Neural cell (in vitro differentiated cells): ENCODE measurements around the gene PLXNA4. TPM values are rescaled to one million over a fixed set of nuclear protein-coding genes. Genes with fewer than 3 reads are reported as not detected.

ENCODE experiments used
- H2AFZ ChIP-seq: fragments of 200-600, 300-800 bp; sonication (generic), shearing (Covaris generic); 2 replicates; pipeline ENCODE4 v1.6.0; 2014; ENCODE audit warnings: low read depth, mild to moderate bottlenecking, antibody characterized with exemption, low read length, moderate library complexity
- H3F3A ChIP-seq: fragments of 200-600 bp; shearing (Covaris generic); 2 replicates; pipeline ENCODE4 v1.6.1; 2016; ENCODE audit warnings: mild to moderate bottlenecking, moderate library complexity, mixed read lengths, antibody characterized with exemption, low read length; ENCODE audit not compliant: insufficient read depth, poor library complexity, severe bottlenecking
- H3K27ac ChIP-seq: fragments of 200-600, 300-800 bp; sonication (generic), shearing (Covaris generic); 2 replicates; pipeline ENCODE4 v1.5.1; 2014; ENCODE audit warnings: mild to moderate bottlenecking, low read length, moderate library complexity
- H3K27me3 ChIP-seq: fragments of 300-800, 200-600 bp; sonication (generic), shearing (Covaris generic); 2 replicates; pipeline ENCODE4 v1.6.0; 2014; ENCODE audit warnings: mild to moderate bottlenecking, low read depth, low read length, moderate library complexity; ENCODE audit not compliant: insufficient read depth
- H3K36me3 ChIP-seq: fragments of 300-800, 200-600 bp; sonication (generic), shearing (Covaris generic); 2 replicates; pipeline ENCODE4 v1.5.1; 2014; ENCODE audit warnings: mild to moderate bottlenecking, antibody characterized with exemption, low read length, moderate library complexity; ENCODE audit not compliant: insufficient read depth
- H3K4me2 ChIP-seq: fragments of 300-800, 200-600 bp; sonication (generic), shearing (Covaris generic); 2 replicates; pipeline ENCODE4 v1.6.0; 2014; ENCODE audit warnings: mild to moderate bottlenecking, low read length
- H3K4me3 ChIP-seq: fragments of 300-800, 200-600 bp; sonication (generic), shearing (Covaris generic); 2 replicates; pipeline ENCODE4 v1.5.1; 2014; ENCODE audit warnings: mild to moderate bottlenecking, low read length, moderate library complexity
- H3K79me2 ChIP-seq: fragments of 200-600 bp; shearing (Covaris generic); replicated peaks from 2 replicates; pipeline ENCODE4 v1.6.0; 2014; ENCODE audit warnings: mild to moderate bottlenecking, low read length, moderate library complexity; ENCODE audit not compliant: insufficient read depth
- H3K9ac ChIP-seq: fragments of 300-800, 200-600 bp; sonication (generic), shearing (Covaris generic); 2 replicates; pipeline ENCODE4 v1.6.1; 2016; ENCODE audit warnings: mild to moderate bottlenecking, low read length, mixed read lengths
- H3K9me2 ChIP-seq: fragments of 200-600 bp; shearing (Covaris generic); 2 replicates; pipeline ENCODE4 v1.6.1; 2016; ENCODE audit warnings: mild to moderate bottlenecking, low read length, mixed read lengths; ENCODE audit not compliant: insufficient read depth
- H3K9me3 ChIP-seq: fragments of 200-600, 300-800 bp; sonication (generic), shearing (Covaris generic); 2 replicates; pipeline ENCODE4 v1.6.1; 2016; ENCODE audit warnings: mild to moderate bottlenecking, mixed run types, low read length, moderate library complexity, mixed read lengths
- H4K20me1 ChIP-seq: fragments of 200-600 bp; shearing (Covaris generic); 2 replicates; pipeline ENCODE4 v1.6.1; 2016; ENCODE audit warnings: mild to moderate bottlenecking, mixed run types; ENCODE audit not compliant: insufficient read depth
- CTCF ChIP-seq: fragments of 450-650 bp; IDR thresholded peaks from 2 replicates; pipeline ENCODE4 v1.5.1; 2014; ENCODE audit warnings: antibody characterized with exemption, mild to moderate bottlenecking, moderate library complexity; ENCODE audit not compliant: poor library complexity, severe bottlenecking
- EP300 ChIP-seq: fragments of 450-650 bp; conservative IDR thresholded peaks from 2 replicates; pipeline ENCODE4 v1.6.1; 2014; ENCODE audit warnings: antibody characterized with exemption, mild to moderate bottlenecking, moderate library complexity; ENCODE audit not compliant: poor library complexity, severe bottlenecking
- EZH2 ChIP-seq: fragments of 200-600, 300-800 bp; shearing (Covaris generic), sonication (generic); IDR thresholded peaks from 2 replicates; pipeline ENCODE4 v1.6.1; 2014; ENCODE audit warnings: antibody characterized with exemption, low read length, borderline replicate concordance, mild to moderate bottlenecking; ENCODE audit not compliant: insufficient read depth, poor library complexity, severe bottlenecking
- MXI1 ChIP-seq: fragments of 450-650 bp; conservative IDR thresholded peaks from 2 replicates; pipeline ENCODE4 v1.6.1; 2014; ENCODE audit warnings: antibody characterized with exemption, mild to moderate bottlenecking; ENCODE audit not compliant: poor library complexity, severe bottlenecking
- POLR2AphosphoS5 ChIP-seq: IDR thresholded peaks from 2 replicates; pipeline ENCODE4 v1.6.1; 2012
- RAD21 ChIP-seq: fragments of 450-650 bp; conservative IDR thresholded peaks from 2 replicates; pipeline ENCODE4 v1.6.1; 2014; ENCODE audit warnings: antibody characterized with exemption, mild to moderate bottlenecking, moderate library complexity
- REST ChIP-seq: IDR thresholded peaks from 2 replicates; pipeline ENCODE4 v1.6.1; 2012; ENCODE audit warnings: borderline replicate concordance
- SMC3 ChIP-seq: fragments of 450-650 bp; conservative IDR thresholded peaks from 2 replicates; pipeline ENCODE4 v1.6.1; 2014; ENCODE audit warnings: antibody characterized with exemption, mild to moderate bottlenecking, moderate library complexity; ENCODE audit not compliant: poor library complexity
- TAF1 ChIP-seq: IDR thresholded peaks from 2 replicates; pipeline ENCODE4 v1.6.1; 2012; ENCODE audit warnings: low read depth
- polyA plus RNA-seq: library from polyadenylated mRNA; depleted of rRNA; stranded (reverse); fragments of >200 nt; gene quantifications from 2 replicates; pipeline ENCODE4 v1.2.3, GENCODE V29; 2014

PLXNA4 gene
- polyA plus RNA-seq, 1 donor from 2014 or later, result 7.2 TPM

GRCh38 chr7:132504071-132504470, 72.2 kb downstream of the PLXNA4 start:
- H3F3A ChIP-seq, result no peaks in the 10 kb centered on the region
- H3K9me2 ChIP-seq, result no peaks in the 10 kb centered on the region
- no peak overlapping the region for H2AFZ ChIP-seq
- TF ChIP-seq SMC3 (no peak), RAD21 (no peak), CTCF (no peak), TAF1 (no peak), REST (no peak), MXI1 (no peak)
- no peaks in the 10 kb centered on the region for H3K79me2 ChIP-seq
- H3K9ac ChIP-seq, result no peak overlapping the region
- H3K36me3 ChIP-seq, result no peaks in the 10 kb centered on the region
- H3K9me3 ChIP-seq, result no peaks in the 10 kb centered on the region
- no peak overlapping the region for H3K4me2 ChIP-seq
- H3K27me3 ChIP-seq, result no peaks in the 10 kb centered on the region
- no peak overlapping the region for H3K27ac ChIP-seq
- H3K4me3 ChIP-seq, result no peak overlapping the region
- no peaks in the 10 kb centered on the region for H4K20me1 ChIP-seq

- H3K9ac ChIP-seq, result no peak overlapping the region
- no peaks in the 10 kb centered on the region for H3K9me2 ChIP-seq
- H3K79me2 ChIP-seq, result no peaks in the 10 kb centered on the region
- H3K27me3 ChIP-seq, result no peaks in the 10 kb centered on the region
- no peak overlapping the region for H2AFZ ChIP-seq
- TF ChIP-seq SMC3 (no peak), EZH2 (no peak)
- no peaks in the 10 kb centered on the region for H3K9me3 ChIP-seq
- H3F3A ChIP-seq, result no peaks in the 10 kb centered on the region
- no peaks in the 10 kb centered on the region for H3K36me3 ChIP-seq
- H3K27ac ChIP-seq, result no peak overlapping the region
- H3K4me2 ChIP-seq, result no peak overlapping the region
- no peak overlapping the region for H3K4me3 ChIP-seq
- no peaks in the 10 kb centered on the region for H4K20me1 ChIP-seq
Observed at GRCh38 chr7:132503415-132503814, 72.9 kb downstream of the PLXNA4 start.

- no peaks in the 10 kb centered on the region for H3K36me3 ChIP-seq
- no peak overlapping the region for H3K27ac ChIP-seq
- no peak overlapping the region for H2AFZ ChIP-seq
- H3K79me2 ChIP-seq, result no peaks in the 10 kb centered on the region
- H3F3A ChIP-seq, result no peaks in the 10 kb centered on the region
- H3K27me3 ChIP-seq, result no peaks in the 10 kb centered on the region
- H3K9me3 ChIP-seq, result no peaks in the 10 kb centered on the region
- TF ChIP-seq RAD21 (no peak), MXI1 (no peak), EP300 (no peak), SMC3 (no peak), EZH2 (no peak), REST (no peak), CTCF (no peak), TAF1 (no peak), POLR2AphosphoS5 (no peak)
- no peaks in the 10 kb centered on the region for H4K20me1 ChIP-seq
- no peak overlapping the region for H3K9ac ChIP-seq
- no peak overlapping the region for H3K4me3 ChIP-seq
- H3K9me2 ChIP-seq, result no peaks in the 10 kb centered on the region
- no peak overlapping the region for H3K4me2 ChIP-seq
Observed at GRCh38 chr7:132501956-132502355, 74.3 kb downstream of the PLXNA4 start.
